ENCODE results near the gene CASZ1. TPM values are rescaled to one million over a fixed set of nuclear protein-coding genes. Genes with fewer than 3 reads are reported as not detected.

Gene CASZ1
- total RNA-seq, 1 donor from 2014 or later = 18.3 TPM

GRCh38 chr1:10635085-10635896 lies 161.2 kb downstream of the CASZ1 start:
- DNase-seq = no peak
- Mint-ChIP-seq H3K27me3 (ENCODE audit: unreplicated experiment) (peaks cover 7% of the 10 kb centered on the region), H3K36me3 (ENCODE audit: unreplicated experiment) (no peaks in the 10 kb centered on the region), H3K4me1 (ENCODE audit: low read depth, unreplicated experiment) (peaks cover 6% of the 10 kb centered on the region), H3K27ac (ENCODE audit: unreplicated experiment) (no peak overlapping the region), H3K9me3 (ENCODE audit: unreplicated experiment) (peaks cover 8% of the 10 kb centered on the region), H3K4me3 (ENCODE audit: unreplicated experiment) (no peak overlapping the region)
- no peak for TF ChIP-seq CTCF (IDR thresholded peaks at IDR 0.05; ENCODE audit: partially characterized antibody, unreplicated experiment)

GRCh38 chr1:10634428-10635084 lies 161.9 kb downstream of the CASZ1 start:
- Mint-ChIP-seq H3K9me3 (ENCODE audit: unreplicated experiment) (peaks cover 8% of the 10 kb centered on the region), H3K27ac (ENCODE audit: unreplicated experiment) (no peak overlapping the region), H3K4me1 (ENCODE audit: low read depth, unreplicated experiment) (peaks cover 6% of the 10 kb centered on the region), H3K27me3 (ENCODE audit: unreplicated experiment) (peaks cover 7% of the 10 kb centered on the region), H3K4me3 (ENCODE audit: unreplicated experiment) (no peak overlapping the region), H3K36me3 (ENCODE audit: unreplicated experiment) (no peaks in the 10 kb centered on the region)
- DNase-seq = no peak
- TF ChIP-seq CTCF (IDR thresholded peaks at IDR 0.05; ENCODE audit: partially characterized antibody, unreplicated experiment) = no peak

- H3K27me3 Mint-ChIP-seq (ENCODE audit: unreplicated experiment) = peaks cover 5% of the 10 kb centered on the region
- H3K4me1 Mint-ChIP-seq (ENCODE audit: low read depth, unreplicated experiment) = peaks cover 6% of the 10 kb centered on the region
- no peak for TF ChIP-seq CTCF (IDR thresholded peaks at IDR 0.05; ENCODE audit: partially characterized antibody, unreplicated experiment)
- no peak overlapping the region for H3K27ac Mint-ChIP-seq (ENCODE audit: unreplicated experiment)
- DNase-seq = no peak
- no peak overlapping the region for H3K4me3 Mint-ChIP-seq (ENCODE audit: unreplicated experiment)
- H3K9me3 Mint-ChIP-seq (ENCODE audit: unreplicated experiment) = peaks cover 8% of the 10 kb centered on the region
- no peaks in the 10 kb centered on the region for H3K36me3 Mint-ChIP-seq (ENCODE audit: unreplicated experiment)
Observed at GRCh38 chr1:10634075-10634427, 162.4 kb downstream of the CASZ1 start.

GRCh38 chr1:10633416-10633815 lies 163.0 kb downstream of the CASZ1 start:
- no peak for TF ChIP-seq CTCF (IDR thresholded peaks at IDR 0.05; ENCODE audit: partially characterized antibody, unreplicated experiment)
- H3K9me3 Mint-ChIP-seq (ENCODE audit: unreplicated experiment) = peaks cover 8% of the 10 kb centered on the region
- no peak for DNase-seq
- peaks cover 6% of the 10 kb centered on the region for H3K4me1 Mint-ChIP-seq (ENCODE audit: low read depth, unreplicated experiment)
- no peak overlapping the region for H3K4me3 Mint-ChIP-seq (ENCODE audit: unreplicated experiment)
- H3K36me3 Mint-ChIP-seq (ENCODE audit: unreplicated experiment) = no peaks in the 10 kb centered on the region
- no peak overlapping the region for H3K27ac Mint-ChIP-seq (ENCODE audit: unreplicated experiment)
- H3K27me3 Mint-ChIP-seq (ENCODE audit: unreplicated experiment) = peaks cover 5% of the 10 kb centered on the region

- peaks cover 5% of the 10 kb centered on the region for H3K27me3 Mint-ChIP-seq (ENCODE audit: unreplicated experiment)
- peaks cover 6% of the 10 kb centered on the region for H3K4me1 Mint-ChIP-seq (ENCODE audit: low read depth, unreplicated experiment)
- no peak overlapping the region for H3K27ac Mint-ChIP-seq (ENCODE audit: unreplicated experiment)
- H3K9me3 Mint-ChIP-seq (ENCODE audit: unreplicated experiment) = peaks cover 6% of the 10 kb centered on the region
- peak; percentile 19 for DNase-seq
- no peak overlapping the region for H3K4me3 Mint-ChIP-seq (ENCODE audit: unreplicated experiment)
- no peak for TF ChIP-seq CTCF (IDR thresholded peaks at IDR 0.05; ENCODE audit: partially characterized antibody, unreplicated experiment)
- H3K36me3 Mint-ChIP-seq (ENCODE audit: unreplicated experiment) = no peaks in the 10 kb centered on the region
Observed at GRCh38 chr1:10632691-10633090, 163.8 kb downstream of the CASZ1 start.
